Memory B cell (primary cell): ENCODE measurements around the gene ADRA2B.
"Not testable (repeated sequence)": the region's sequence is repeated elsewhere in the genome, so short reads cannot be mapped to it uniquely, and the experiment has no call there.

ENCODE experiments used
- ATAC-seq: fragments of 150-1000 bp; cut with Tn5 transposase; 2 replicates; pipeline ENCODE4 v1.10.0; 2021; ENCODE audit warnings: low read depth, mild to moderate bottlenecking, moderate library complexity
- DNase-seq, 2 donors: peaks; one replicate each; pipeline ENCODE4 v3.0.0; 2022; ENCODE audit warnings: low spot score in 2 of 2
- H3K27ac Mint-ChIP-seq: one replicate; pipeline ENCODE4 v1.8.0; 2022; ENCODE audit warnings: mild to moderate bottlenecking, moderate library complexity, mixed read lengths
- H3K27me3 Mint-ChIP-seq: one replicate; pipeline ENCODE4 v1.8.0; 2022; ENCODE audit warnings: mixed read lengths
- H3K36me3 Mint-ChIP-seq: one replicate; pipeline ENCODE4 v1.8.0; 2022; ENCODE audit warnings: mild to moderate bottlenecking, mixed read lengths
- H3K4me1 Mint-ChIP-seq: one replicate; pipeline ENCODE4 v1.8.0; 2022; ENCODE audit warnings: mixed read lengths
- H3K4me3 Mint-ChIP-seq: one replicate; pipeline ENCODE4 v1.8.0; 2022; ENCODE audit warnings: mild to moderate bottlenecking, moderate library complexity, mixed read lengths
- H3K9me3 Mint-ChIP-seq: one replicate; pipeline ENCODE4 v1.8.0; 2022; ENCODE audit warnings: mixed read lengths

The ADRA2B gene

DNA sequence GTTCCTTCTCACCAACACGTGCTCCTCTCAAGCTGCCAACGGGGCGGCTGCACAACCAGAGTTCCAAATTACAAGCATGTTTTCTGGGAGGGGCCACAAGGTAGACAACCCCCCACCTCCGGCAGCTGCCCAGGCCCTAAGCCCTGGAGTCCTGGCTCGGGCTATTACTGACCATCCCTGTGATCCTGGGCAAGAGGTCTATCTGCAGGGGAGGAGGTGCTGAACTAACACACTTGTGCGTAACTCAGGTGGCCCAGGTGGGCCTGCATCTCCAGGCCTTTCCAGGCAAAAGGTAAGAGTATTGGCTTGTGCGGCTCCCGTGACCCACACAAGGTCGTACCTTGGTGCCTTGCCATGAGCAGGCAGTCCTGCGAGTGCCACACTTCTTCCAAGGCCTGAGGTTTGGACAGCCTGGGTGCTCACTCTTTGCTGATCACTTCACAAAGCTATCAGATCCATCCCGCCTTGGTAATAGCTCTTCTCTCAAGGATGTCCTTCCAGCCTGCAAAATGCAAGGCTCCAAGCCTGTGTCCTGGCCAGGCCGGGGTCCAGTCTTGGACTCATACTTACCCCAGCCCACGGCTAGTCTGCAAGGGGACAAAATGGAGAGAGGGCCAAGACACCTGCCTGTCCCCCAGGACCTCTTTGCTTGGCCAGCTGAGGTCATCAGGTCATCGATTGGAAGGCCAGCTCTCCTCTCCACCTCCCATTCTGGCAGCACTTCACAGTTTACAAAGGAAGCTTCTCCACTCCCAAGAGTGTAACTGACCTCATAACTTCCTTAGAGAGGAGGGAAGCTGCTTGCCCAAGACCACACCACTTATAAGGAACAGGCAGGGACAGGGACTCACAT, 33.9 kb downstream of the ADRA2B start:
- no peak for DNase-seq
- H3K36me3 Mint-ChIP-seq, result peaks cover 2% of the 10 kb centered on the region
- no peak for ATAC-seq

GRCh38 chr2:96081042-96081441, 35.3 kb downstream of the ADRA2B start:
- Mint-ChIP-seq H3K4me1 (no peaks in the 10 kb centered on the region), H3K9me3 (peaks cover 3% of the 10 kb centered on the region), H3K27me3 (peaks cover 19% of the 10 kb centered on the region), H3K27ac (no peak overlapping the region), H3K4me3 (no peak overlapping the region), H3K36me3 (peaks cover 2% of the 10 kb centered on the region)
- ATAC-seq, result no peak
- DNase-seq, result no peak

More for the DNA sequence above, 33.9 kb downstream of the ADRA2B start:
- Mint-ChIP-seq H3K27ac (no peak overlapping the region), H3K4me3 (no peak overlapping the region), H3K9me3 (peaks cover 2% of the 10 kb centered on the region), H3K4me1 (no peaks in the 10 kb centered on the region), H3K27me3 (peaks cover 19% of the 10 kb centered on the region)

DNA sequence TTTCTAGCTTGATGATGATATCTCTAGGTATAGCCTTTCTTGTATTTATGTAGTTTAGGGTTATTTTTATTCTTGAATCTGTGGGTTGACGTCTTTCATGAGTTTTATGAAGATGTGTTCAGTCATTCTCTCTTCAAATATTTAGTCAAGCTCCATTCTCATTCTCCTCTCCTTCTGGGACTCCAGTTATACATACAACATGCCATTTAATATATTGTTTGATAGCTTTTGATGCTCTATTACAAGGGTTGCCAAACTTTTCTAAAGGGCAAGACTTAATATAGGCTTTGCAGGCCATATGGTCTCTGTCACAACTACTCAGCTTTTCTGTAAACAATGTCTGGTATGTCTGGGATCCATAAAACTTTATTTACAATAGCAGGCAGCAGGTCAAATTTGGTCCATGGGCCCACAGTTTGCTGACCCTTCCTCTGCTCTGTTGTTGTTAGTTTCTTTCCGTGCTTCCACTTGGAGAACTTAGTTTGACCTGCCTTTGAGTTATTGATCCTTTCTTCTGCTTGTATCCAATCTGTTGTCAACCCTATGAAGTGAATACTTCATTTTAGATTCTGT, 41.1 kb downstream of the ADRA2B start:
- H3K9me3 Mint-ChIP-seq, result peaks cover 10% of the 10 kb centered on the region
- no peak overlapping the region for H3K4me3 Mint-ChIP-seq
- H3K36me3 Mint-ChIP-seq, result peaks cover 2% of the 10 kb centered on the region
- ATAC-seq (no peak), DNase-seq (no peak)
- H3K27me3 Mint-ChIP-seq, result peaks cover 12% of the 10 kb centered on the region
- H3K27ac Mint-ChIP-seq, result no peak overlapping the region
- H3K4me1 Mint-ChIP-seq, result no peaks in the 10 kb centered on the region

GRCh38 chr2:96074156-96074555, 42.2 kb downstream of the ADRA2B start:
- ATAC-seq (no peak), DNase-seq (no peak)
- Mint-ChIP-seq H3K4me1 (no peaks in the 10 kb centered on the region), H3K27me3 (peaks cover 10% of the 10 kb centered on the region), H3K9me3 (peaks cover 10% of the 10 kb centered on the region), H3K27ac (no peak overlapping the region), H3K36me3 (peaks cover 2% of the 10 kb centered on the region), H3K4me3 (no peak overlapping the region)

DNA sequence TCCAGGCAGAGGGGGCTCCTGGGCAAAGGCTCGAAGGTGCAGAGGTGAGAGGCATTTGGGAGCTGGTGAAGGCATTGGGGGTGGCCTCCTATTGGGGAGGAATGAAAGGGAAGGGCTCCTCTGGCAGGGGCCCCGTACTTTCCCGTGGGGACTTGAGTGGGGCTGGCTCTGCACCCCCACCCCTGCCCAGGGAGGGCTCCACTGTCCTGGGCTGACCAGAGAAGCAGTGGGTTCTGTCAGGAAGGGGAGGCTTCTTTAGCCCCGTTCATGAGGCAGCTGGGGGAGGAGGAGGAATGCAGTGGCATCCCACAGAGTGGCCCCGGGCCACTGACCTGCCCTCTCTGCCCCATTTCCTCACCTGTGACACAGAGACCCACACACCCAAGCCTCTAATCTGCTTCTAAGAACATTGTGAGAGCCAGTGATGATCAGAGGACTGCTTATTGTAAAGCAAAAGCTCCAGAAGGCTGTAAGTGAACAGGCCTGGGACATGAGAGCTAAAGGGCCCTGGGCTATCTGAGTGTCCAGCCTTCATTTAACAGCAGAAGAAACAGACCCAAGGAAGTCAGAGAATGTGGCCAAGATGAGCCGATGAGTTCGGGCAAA, 43.1 kb downstream of the ADRA2B start:
- DNase-seq, result no peak
- peaks cover 2% of the 10 kb centered on the region for H3K36me3 Mint-ChIP-seq

DNA sequence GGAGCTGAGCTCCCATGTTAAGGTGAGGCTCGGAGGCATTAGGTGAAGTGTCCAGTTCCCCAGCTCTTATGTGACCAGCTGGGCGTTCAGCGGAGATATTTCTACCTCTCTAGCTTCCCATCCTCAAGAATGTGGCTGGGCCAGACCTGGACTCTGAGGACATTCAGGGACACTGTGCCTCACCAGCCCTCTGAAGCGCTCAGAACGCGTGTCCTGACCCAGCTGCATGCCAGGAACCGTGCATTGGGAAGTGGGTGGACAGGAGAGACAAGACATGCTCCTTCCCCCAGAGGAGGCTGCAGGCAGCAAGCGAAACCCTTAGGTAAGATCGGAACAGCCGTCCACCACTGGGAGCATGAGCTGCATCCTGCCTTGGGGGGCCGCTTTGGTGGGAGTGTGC, 43.6 kb downstream of the ADRA2B start:
- Mint-ChIP-seq H3K4me1 (no peaks in the 10 kb centered on the region), H3K9me3 (peaks cover 10% of the 10 kb centered on the region), H3K27ac (no peak overlapping the region), H3K4me3 (no peak overlapping the region), H3K27me3 (peaks cover 10% of the 10 kb centered on the region), H3K36me3 (peaks cover 2% of the 10 kb centered on the region)
- DNase-seq (no peak), ATAC-seq (no peak)

More for the DNA sequence above, 43.1 kb downstream of the ADRA2B start:
- Mint-ChIP-seq H3K9me3 (peaks cover 10% of the 10 kb centered on the region), H3K27me3 (peaks cover 10% of the 10 kb centered on the region), H3K4me1 (no peaks in the 10 kb centered on the region), H3K4me3 (no peak overlapping the region), H3K27ac (no peak overlapping the region)
- no peak for ATAC-seq

DNA sequence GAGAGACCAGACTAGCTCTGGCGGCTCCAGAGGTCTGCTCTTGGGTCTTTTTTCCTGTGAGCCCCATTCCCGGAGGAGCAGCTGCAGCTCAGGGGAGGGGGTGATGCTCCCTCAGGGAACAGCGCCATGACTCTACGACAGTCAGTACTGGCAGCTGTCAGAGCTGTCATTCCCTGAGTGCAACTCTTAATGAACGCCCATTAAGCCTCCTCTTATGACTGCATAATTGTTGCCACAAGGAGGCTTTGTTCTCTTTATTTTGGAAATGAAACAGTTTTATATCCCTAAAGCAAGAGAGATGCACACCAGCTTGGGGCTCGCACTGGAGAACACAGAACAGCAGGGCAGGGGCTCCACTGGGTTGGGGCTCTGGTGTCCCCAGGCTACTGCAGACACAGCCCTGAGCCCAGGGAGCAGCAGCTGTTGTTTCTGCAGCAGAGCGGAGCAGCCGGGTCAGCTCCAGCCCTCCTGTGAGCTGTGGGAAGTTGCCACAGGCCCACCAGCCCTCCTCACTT, 44.3 kb downstream of the ADRA2B start:
- not testable (repeated sequence) for H3K27ac Mint-ChIP-seq
- H3K9me3 Mint-ChIP-seq, result peaks cover 10% of the 10 kb centered on the region

GRCh38 chr2:96071087-96071976, 45.0 kb downstream of the ADRA2B start:
- not testable (repeated sequence) for ATAC-seq, H3K4me1 Mint-ChIP-seq, H3K9me3 Mint-ChIP-seq, H3K36me3 Mint-ChIP-seq, DNase-seq, H3K27ac Mint-ChIP-seq, H3K4me3 Mint-ChIP-seq
- peaks cover 12% of the 10 kb centered on the region for H3K27me3 Mint-ChIP-seq

More for the DNA sequence above, 44.3 kb downstream of the ADRA2B start:
- not testable (repeated sequence) for DNase-seq, H3K4me3 Mint-ChIP-seq, H3K4me1 Mint-ChIP-seq, H3K36me3 Mint-ChIP-seq, ATAC-seq
- peaks cover 12% of the 10 kb centered on the region for H3K27me3 Mint-ChIP-seq

DNA sequence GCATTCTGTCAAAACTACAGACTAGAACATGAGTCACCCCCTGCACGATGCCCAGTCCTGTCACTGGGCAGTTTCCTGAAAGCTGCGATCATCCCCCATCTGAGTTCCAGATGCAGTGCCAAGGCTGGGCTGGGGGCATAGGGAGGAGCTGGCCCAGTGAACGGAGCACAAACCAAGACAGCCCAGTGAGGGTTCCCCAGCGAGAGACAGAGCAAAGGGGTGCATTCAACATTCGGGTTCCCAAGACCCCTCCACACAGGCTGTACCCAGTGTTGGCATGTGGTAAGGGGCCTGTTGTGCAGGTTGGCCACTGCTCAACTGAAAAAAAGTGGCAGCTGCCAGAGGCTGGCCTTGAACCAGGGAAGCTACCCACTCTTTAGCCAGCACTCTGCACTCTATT, 46.0 kb downstream of the ADRA2B start:
- H3K27me3 Mint-ChIP-seq, result peaks cover 12% of the 10 kb centered on the region
- ATAC-seq, H3K9me3 Mint-ChIP-seq, H3K27ac Mint-ChIP-seq, H3K4me1 Mint-ChIP-seq, DNase-seq, H3K36me3 Mint-ChIP-seq, H3K4me3 Mint-ChIP-seq: not testable (repeated sequence)

- H3K4me1 Mint-ChIP-seq, H3K27ac Mint-ChIP-seq, H3K4me3 Mint-ChIP-seq, DNase-seq, H3K9me3 Mint-ChIP-seq, ATAC-seq, H3K36me3 Mint-ChIP-seq: not testable (repeated sequence)
- H3K27me3 Mint-ChIP-seq, result peaks cover 12% of the 10 kb centered on the region
These were observed 46.5 kb downstream of the ADRA2B start for GRCh38 chr2:96069878-96070277.

DNA sequence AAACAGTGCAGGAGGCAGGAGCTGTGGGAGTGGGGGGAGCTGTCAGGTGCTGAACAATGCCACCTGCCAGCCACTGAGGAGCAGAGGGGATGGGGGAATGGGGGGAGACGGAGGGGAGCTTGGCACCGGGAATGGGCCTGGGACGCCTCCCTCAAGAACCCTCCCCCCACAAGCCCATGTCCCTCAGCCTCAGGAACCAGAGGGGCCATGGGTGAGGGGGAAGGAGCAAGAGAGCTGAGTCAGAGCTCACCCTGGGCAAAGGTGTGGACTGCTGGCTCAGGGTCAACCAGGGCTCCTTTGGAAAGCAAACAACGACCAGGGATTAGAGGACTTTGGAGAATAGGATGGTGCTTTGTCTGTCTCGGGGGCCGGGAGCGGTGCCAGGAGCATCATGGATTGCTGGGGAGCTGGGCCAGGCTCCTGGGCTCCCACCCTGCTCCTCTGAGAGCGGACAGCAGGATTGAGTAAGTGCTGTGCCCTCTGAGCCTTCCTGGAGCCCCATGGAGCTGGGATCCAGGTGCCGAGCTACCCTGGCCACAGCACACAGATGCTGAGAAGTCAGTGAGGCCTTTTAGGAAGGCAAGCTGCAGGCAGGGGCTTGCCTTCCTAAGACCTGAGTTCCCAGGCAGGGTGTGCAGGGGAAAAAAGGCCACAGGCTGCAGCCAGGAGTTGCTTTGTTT, 48.3 kb downstream of the ADRA2B start:
- not testable (repeated sequence) for H3K9me3 Mint-ChIP-seq, H3K4me3 Mint-ChIP-seq, DNase-seq, H3K27ac Mint-ChIP-seq, H3K36me3 Mint-ChIP-seq, H3K4me1 Mint-ChIP-seq, ATAC-seq
- H3K27me3 Mint-ChIP-seq, result peaks cover 11% of the 10 kb centered on the region

GRCh38 chr2:96067098-96067660, 49.2 kb downstream of the ADRA2B start:
- not testable (repeated sequence) for H3K27ac Mint-ChIP-seq, ATAC-seq, H3K4me1 Mint-ChIP-seq, H3K4me3 Mint-ChIP-seq, H3K9me3 Mint-ChIP-seq, H3K36me3 Mint-ChIP-seq, H3K27me3 Mint-ChIP-seq, DNase-seq

GRCh38 chr2:96066511-96066910, 49.9 kb downstream of the ADRA2B start:
- not testable (repeated sequence) for H3K9me3 Mint-ChIP-seq, H3K4me3 Mint-ChIP-seq, H3K27ac Mint-ChIP-seq, H3K27me3 Mint-ChIP-seq, DNase-seq, H3K36me3 Mint-ChIP-seq, H3K4me1 Mint-ChIP-seq, ATAC-seq
